CD4-positive, alpha-beta T cell treated with Interleukin-17A for 1 hour (primary cell): ENCODE data around the gene RALBP1.

Experiments used
- DNase-seq: peaks from one replicate; pipeline ENCODE4 v3.0.0-alpha.2; 2020

The RALBP1 gene

DNA sequence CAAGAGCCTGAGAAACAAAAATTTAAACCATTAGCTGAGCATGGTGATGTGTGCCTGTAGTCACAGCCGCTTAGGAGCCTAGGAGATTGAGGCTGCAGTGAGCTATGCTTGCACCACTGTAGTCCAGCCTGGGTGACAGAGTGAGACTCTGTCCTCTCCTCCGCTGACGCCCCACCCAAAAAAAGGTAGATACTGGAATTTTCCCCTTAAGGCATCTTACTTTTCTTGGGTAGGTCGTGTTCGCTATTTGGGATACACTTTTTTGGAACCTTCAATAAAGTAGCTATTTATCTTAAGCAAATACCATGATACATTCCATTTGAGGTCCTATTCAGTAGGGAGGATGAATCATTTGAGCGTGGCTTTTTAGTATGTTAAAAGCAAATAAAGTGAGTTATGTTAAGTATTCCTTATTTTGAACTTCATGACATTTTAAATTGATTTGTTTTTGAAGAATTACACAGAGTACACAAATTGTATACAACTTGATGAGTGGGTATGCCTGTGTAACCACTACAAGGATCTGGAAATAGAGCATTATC is 38.7 kb downstream of the RALBP1 start:
- no peak for DNase-seq

DNA sequence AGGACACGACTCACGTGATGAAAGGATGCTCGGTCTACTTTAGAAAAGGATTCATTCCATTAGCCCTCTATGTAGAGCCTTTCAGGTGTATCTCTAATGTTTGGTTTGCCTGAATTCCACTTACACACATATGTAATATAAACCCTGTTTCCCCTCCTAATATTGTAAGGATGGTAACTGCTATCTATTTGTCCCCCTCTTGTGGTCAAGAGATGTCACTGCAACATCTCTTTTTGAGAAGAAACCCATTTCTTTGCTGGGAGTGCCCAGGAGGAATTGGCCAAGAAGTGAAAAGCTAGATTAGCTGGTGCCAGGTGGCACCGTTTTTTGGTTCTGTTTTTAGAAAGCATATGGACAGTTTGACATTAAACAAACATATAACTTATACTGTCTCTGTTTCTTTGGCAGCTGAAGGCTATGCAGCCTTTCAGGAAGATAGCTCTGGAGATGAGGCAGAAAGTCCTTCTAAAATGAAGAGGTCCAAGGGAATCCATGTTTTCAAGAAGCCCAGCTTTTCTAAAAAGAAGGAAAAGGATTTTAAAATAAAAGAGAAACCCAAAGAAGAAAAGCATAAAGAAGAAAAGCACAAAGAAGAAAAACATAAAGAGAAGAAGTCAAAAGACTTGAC is 41.2 kb downstream of the RALBP1 start:
- DNase-seq = peak; percentile 62

DNA sequence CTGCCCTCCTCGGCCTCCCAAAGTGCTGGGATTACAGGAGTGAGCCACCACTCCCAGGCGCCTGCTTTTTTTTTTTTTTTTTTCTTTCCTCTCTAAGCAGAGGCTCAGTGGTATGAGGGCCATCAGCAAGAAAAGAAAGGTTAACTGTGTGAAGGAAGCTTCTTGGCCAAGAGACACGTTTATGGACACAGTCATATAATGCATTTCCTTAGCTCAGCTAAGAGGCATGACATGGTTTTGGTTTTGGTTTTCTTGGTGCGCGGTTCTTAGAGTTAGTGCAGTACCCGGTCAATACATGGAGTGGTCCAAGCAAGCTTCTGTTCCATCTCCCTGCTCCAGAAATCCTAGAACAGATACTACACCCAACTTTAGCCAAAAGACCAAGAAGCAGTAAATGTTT is 42.6 kb downstream of the RALBP1 start:
- no peak for DNase-seq

DNA sequence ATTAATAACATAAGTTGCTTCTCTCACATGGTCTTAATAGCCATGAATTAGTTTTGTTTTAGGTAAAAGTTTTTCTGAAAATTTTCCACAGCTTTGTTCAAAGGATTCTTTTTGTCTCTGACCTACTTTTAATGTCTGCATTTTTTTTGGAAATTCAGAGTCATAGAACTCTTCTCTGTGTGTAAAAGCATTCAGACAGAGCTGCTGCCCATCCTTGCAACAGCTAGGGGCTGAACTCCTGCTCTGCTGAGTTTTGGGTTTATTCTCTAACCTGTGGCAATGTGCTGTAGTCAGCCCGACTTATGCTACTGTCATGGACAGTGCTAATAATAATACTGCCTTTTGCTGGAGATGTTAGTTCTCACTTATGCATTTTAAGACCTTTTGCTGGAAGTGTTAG is 44.1 kb downstream of the RALBP1 start:
- DNase-seq = no peak

- no peak for DNase-seq
These were observed 45.4 kb downstream of the RALBP1 start for GRCh38 chr18:9520666-9521065.

- no peak for DNase-seq
These were observed 46.5 kb downstream of the RALBP1 start for GRCh38 chr18:9521770-9522169.

DNA sequence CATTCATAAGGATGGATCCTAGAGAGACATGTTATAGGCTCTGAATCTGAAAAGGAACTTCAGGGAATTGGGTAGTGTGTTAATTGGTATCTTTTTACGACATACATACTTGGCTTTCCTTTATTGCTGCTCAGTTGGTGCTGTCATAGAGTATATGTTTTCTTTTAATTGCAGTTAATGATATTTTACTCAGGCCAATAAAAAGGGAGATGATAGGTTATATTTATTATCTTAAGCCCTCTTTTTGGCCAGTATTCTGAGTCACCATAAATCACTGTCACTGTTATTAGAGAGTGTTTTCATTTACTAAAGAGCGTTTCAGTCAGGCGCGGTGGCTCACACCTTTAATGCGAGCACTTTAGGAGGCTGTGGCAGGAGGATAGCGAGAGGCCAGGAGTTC is 47.6 kb downstream of the RALBP1 start:
- DNase-seq = no peak

DNA sequence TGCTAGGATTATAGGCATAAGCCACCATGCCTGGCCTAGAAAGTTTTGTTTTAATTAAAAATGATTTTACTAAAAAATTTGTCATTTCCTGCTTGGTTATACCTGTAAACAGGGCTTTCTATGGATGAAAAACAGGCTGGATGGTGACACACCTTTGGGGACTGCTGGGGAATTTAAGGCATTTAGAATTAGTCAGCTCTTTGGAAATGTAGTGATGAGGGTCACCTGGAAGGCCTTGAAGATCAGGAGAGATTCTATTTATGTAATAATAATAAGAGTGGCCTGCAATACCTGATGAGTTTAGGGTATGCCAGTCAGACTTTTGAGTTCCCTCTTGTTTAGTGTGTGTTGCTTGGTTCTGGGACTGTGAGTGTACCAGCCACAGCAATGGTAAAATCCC is 51.1 kb downstream of the RALBP1 start:
- DNase-seq = no peak

DNA sequence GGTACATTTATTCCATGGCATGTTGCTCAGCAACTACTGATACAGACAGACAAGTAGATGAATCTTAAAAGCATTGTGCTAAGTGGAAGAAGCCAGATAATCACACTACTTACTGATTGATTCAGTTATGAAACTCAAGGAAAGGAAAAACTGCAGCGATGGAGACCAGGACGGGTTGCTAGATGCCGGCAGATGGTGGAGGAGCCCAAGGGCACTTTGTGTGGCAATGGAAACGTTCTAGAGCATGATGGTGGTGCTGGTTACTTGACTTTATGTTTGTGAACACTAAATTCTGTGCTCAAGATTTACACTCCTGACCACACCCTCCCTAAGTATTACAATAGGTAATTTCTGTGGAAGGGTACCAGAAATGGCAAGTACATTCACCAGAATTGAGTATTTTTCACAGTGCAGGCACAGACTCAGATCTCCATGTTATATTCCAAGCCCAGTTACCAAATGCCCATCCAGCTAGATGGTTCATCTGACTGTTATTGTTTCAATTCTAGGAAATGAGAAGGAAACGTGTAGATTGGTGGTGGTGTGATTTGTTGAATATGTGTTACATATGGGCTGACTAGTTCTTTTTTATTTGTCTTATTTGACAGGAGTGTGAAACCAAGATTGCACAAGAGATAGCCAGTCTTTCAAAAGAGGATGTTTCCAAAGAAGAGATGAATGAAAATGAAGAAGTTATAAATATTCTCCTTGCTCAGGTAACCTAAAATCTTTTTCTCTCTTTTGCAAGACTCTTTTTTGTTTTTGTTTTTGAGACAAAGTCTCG is 55.1 kb downstream of the RALBP1 start:
- DNase-seq = no peak

- no peak for DNase-seq
These were observed 56.6 kb downstream of the RALBP1 start for GRCh38 chr18:9531791-9532410.

- no peak for DNase-seq
These were observed 59.5 kb downstream of the RALBP1 start for GRCh38 chr18:9534844-9535243.

DNA sequence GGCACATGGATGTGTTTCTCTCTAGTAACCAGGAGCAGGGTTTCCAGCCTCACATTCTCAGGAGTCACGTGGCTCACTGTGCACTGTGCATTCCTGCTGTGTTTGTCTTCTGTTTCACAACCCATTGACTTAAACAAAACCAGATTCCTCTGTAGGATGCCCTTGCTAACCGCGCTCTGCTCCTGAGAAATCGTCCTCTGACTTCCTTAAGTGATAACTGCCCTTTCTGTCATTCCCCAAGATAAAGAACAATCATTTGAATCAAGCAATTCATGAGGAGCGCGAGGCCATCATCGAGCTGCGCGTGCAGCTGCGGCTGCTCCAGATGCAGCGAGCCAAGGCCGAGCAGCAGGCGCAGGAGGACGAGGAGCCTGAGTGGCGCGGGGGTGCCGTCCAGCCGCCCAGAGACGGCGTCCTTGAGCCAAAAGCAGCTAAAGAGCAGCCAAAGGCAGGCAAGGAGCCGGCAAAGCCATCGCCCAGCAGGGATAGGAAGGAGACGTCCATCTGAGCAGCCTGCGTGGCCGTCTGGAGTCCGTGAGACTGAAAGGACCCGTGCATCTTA is 60.2 kb downstream of the RALBP1 start:
- no peak for DNase-seq

- DNase-seq = no peak
These were observed 61.2 kb downstream of the RALBP1 start for GRCh38 chr18:9536354-9537152.

GRCh38 chr18:9537677-9538076 is 62.4 kb downstream of the RALBP1 start:
- DNase-seq = no peak

DNA sequence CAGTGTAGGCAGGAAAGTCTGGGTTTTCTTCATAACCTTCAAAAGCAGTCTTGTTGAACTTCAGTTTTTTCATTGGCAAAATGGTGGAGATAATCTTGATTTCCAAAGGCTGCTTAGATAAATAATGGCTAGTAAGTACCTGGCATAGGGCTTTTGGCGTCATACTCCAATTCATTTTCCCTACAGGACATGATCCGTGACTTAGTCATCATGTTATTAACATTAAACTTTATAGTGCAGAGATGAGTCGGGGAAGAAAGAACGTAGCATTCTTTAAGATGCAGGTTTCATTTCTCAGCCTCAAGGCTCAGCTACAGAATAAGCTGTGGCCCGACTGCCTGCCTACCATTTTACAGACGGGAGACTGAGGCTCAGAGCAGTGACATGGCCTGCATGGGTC is 64.0 kb downstream of the RALBP1 start:
- DNase-seq = no peak

DNA sequence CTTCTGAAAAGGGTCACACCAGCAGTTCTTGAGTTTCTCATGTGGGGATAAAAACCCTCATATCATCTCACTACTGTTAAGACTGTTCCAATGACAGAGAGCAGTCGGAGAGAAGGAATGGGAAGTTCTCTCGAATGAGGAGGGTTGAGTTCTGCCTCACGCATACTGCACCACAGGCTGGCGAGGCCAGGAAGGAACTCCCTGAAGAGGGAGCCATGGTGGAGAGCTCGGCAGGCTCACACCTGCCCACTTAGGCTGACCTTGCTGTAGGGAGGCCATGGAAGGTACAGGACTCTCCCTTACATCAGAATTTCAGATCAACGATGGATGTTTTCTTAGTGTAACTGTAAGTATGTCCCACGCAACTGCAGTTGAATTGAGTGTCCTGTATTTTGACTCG is 64.6 kb downstream of the RALBP1 start:
- no peak for DNase-seq

DNA sequence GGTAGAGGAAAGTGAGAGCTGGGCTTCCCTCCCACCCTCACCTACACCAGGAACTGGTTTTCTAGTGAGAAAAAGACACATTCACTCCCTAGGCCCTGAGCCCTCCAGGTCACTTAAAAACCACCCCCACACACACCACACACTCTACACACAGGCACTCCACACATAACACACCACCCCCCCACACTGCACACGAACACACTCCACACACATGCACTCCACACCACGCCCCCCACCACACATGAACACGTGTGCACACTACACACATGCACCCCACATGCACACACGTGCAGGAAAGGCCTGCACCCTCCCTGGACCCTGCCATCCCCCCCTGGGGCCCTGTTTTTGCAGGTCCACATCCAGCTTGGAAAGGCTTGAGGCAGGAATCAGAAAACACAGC is 67.6 kb downstream of the RALBP1 start:
- DNase-seq = no peak

- DNase-seq = no peak
These were observed 69.7 kb downstream of the RALBP1 start for GRCh38 chr18:9545029-9545428.

DNA sequence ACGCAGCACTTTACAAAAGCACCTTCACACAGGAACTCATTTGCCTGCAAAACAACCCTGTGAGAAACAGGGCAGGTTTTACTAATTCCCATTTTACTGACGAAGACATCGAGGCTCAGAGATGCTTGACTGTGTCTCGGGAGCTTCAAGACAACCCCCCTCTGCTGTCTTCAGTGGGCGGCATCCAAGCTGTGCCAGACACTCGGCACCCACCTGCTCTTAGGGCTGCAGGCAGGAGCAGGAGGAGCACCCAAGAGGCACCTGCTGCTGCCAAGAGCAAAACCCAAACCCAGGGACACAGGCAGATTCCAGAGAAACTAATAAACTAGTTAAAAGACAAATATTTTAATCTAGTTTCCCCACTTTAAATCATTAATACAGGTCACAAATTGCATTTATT is 71.2 kb downstream of the RALBP1 start:
- no peak for DNase-seq

GRCh38 chr18:9547782-9548181 is 72.5 kb downstream of the RALBP1 start:
- DNase-seq = no peak

DNA sequence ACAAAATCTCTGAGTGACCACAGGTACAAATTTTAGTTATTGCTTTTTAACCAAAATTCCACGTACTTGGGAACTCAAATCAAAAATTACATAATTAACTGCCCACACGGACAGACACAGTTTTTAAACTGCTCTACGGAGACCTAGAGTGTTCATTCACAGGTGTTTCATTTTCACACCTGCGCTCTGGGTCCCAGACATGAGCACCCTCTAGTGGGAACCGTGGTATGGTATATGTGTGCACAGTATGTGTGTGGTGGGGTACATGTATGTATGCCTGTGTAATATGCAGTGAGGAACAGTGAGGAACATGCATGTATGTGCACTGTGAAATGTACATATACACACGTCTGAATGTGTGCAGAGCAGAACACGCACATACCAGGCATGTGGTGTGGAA is 74.1 kb downstream of the RALBP1 start:
- no peak for DNase-seq

- DNase-seq = no peak
These were observed 75.1 kb downstream of the RALBP1 start for GRCh38 chr18:9550429-9550828.

GRCh38 chr18:9552191-9552590 is 76.9 kb downstream of the RALBP1 start:
- no peak for DNase-seq
